ENCODE data around the gene PSMB2.

DNA sequence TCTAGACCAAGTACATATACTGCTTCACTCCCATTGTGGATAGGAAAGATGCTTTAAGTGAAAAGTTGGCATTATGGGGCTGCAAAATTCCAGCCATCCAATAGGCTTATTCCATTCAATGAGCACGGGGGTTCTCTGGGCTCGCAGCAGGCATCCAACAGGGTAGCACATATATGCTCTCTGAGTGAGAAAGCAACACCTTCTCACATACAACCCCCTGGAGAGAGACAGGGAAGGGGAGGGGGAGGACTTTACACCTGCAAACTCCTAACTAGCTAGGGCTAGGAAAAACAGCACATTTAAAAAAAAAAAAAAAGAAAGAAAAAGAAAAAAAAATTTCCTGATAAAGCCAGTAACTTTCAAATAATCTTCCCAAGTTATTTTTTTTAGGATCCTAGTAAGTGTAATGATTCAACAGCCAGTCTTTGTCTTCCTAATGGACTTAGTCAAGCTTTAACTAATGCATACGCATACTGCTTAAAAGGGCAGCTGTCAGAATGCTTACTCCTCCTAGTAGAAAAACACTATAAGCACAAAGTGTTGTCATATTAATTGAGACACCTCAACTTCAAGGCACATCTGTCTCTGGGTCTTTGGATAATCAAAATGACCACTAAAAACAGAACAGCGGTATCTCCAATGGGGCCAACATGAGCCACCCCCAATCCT is 18.7 kb downstream of the PSMB2 start:
- TF ChIP-seq CTCF (IDR thresholded peaks at IDR 0.05; ENCODE audit: low read depth, low read length) (no peak), EZH2phosphoT487 (IDR thresholded peaks at IDR 0.05; ENCODE audit: low read depth) (no peak)
